GM12865 (cell line): ENCODE results near the gene LORICRIN.

ENCODE experiments used
- DNase-seq: peaks from one replicate; pipeline ENCODE4 v3.0.0; 2010; ENCODE audit warnings: low read depth
- H3K4me3 ChIP-seq: 2 replicates; pipeline ENCODE4 v1.5.1; 2011; ENCODE audit warnings: mild to moderate bottlenecking, low read depth, low read length, control low read depth
- CTCF ChIP-seq: IDR thresholded peaks from 2 replicates; pipeline ENCODE4 v1.5.1; 2011; ENCODE audit warnings: low read length, control low read depth, low read depth, inconsistent platforms; ENCODE audit not compliant: insufficient read depth; ENCODE audit errors: missing control alignments

The LORICRIN gene

GRCh38 chr1:153259387-153259786 lies at the start of gene LORICRIN:
Gene LORICRIN, plus strand, starts transcription at chr1:153259687. Its CDS starts 1,263 bp downstream, at chr1:153260950.
- no peak for TF ChIP-seq CTCF
- no peak within 1 kb of the TSS for H3K4me3 ChIP-seq

GRCh38 chr1:153210206-153210605 lies 49.3 kb upstream of the LORICRIN start:
- no peak for DNase-seq
- TF ChIP-seq CTCF, result no peak
- no peak overlapping the region for H3K4me3 ChIP-seq

More at GRCh38 chr1:153259387-153259786, at the start of gene LORICRIN:
- no peak for DNase-seq

GRCh38 chr1:153212201-153212600 lies 47.3 kb upstream of the LORICRIN start:
- TF ChIP-seq CTCF, result no peak
- DNase-seq, result no peak
- no peak overlapping the region for H3K4me3 ChIP-seq

DNA sequence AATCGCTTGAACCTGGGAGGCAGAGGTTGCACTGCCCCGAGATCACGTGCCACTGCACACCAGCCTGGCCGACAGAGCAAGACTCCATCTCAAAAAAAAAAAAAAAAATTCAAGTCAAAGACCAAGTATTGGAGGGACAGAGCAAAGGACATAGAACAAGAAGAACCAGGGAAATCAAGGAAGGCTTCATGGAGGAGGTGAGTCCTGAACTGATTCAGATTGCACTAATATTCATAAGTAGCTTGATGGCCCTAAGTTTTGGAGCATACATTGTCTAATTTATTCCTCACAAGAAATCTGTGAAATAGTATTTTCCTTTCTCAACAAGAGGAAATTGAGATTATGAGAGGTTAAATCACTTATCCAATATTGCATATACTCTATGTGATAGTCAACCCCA lies 46.0 kb upstream of the LORICRIN start:
- no peak for TF ChIP-seq CTCF
- no peak overlapping the region for H3K4me3 ChIP-seq
- DNase-seq, result no peak

DNA sequence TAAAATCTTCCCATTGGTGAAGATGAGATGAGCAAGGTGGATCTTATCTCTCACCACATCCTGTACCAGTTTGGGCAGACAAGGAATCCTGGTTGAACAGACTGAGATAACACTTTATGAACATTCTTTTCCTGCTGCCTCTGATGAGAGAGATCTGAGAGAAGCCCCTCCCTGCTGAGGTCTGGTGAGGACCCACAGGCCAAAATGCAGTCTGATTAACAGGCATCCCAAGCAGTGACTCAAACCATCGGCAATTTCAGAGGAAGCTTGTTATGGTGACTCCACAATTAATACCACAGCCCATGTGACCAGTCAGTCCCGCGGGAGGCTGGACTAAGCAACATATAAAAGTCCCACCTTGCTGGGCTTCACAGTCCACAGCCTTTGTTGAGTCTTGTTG lies 42.3 kb upstream of the LORICRIN start, which contains the start of gene PRR9:
PRR9 (plus strand) TSS at position 373 of the 400 bp plus-strand sequence. CDS start 561 bp downstream, outside the sequence.
- no peak for TF ChIP-seq CTCF
- H3K4me3 ChIP-seq, result no peak within 1 kb of the TSS
- DNase-seq, result no peak

- no peak overlapping the region for H3K4me3 ChIP-seq
Observed at GRCh38 chr1:153217744-153218416, 41.6 kb upstream of the LORICRIN start.

More at GRCh38 chr1:153217744-153218416, 41.6 kb upstream of the LORICRIN start:
- no peak for TF ChIP-seq CTCF
- no peak for DNase-seq
